GM12865 (cell line): ENCODE data around the gene GUCY1B1.

Source experiments
- DNase-seq: peaks from one replicate; pipeline ENCODE4 v3.0.0; 2010; ENCODE audit warnings: low read depth
- H3K4me3 ChIP-seq: 2 replicates; pipeline ENCODE4 v1.5.1; 2011; ENCODE audit warnings: mild to moderate bottlenecking, low read depth, low read length, control low read depth
- TF ChIP-seq, protein P1 (sequence below): IDR thresholded peaks from 2 replicates; pipeline ENCODE4 v1.5.1; 2011; ENCODE audit warnings: low read length, control low read depth, low read depth, inconsistent platforms; ENCODE audit not compliant: insufficient read depth; ENCODE audit errors: missing control alignments

The GUCY1B1 gene

DNA sequence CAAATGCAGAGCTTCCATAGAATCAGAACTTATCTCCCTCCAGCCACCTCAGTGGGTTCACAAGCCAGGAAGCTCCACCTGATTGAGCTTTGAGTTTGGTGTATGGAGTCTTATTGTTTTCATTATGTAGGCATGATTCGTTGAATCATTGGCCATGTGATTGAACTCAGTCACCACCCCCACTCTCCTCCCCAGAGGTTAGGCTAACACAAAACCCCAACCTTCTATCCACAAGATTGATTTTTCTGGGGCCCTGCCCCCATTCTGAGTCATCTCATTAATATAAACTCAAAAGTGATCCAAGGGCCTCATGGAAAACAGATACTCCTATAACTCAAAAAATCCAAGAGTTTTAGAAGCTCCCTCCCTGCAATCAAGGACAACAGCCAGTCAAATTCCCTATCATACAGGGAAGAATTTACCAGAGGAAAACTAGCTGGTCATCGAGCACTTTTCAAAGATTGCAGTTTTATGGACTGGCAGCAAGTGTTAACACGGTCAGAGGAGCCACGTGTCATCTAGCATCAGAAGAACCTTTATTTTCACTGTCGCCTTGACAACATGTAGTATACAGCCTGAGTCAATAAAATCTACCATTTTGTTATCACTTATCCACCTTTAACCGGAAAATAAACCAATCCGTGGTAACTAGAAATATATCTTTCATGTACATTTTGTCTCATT is 35.9 kb upstream of the GUCY1B1 start:
- TF ChIP-seq, protein P1, sequence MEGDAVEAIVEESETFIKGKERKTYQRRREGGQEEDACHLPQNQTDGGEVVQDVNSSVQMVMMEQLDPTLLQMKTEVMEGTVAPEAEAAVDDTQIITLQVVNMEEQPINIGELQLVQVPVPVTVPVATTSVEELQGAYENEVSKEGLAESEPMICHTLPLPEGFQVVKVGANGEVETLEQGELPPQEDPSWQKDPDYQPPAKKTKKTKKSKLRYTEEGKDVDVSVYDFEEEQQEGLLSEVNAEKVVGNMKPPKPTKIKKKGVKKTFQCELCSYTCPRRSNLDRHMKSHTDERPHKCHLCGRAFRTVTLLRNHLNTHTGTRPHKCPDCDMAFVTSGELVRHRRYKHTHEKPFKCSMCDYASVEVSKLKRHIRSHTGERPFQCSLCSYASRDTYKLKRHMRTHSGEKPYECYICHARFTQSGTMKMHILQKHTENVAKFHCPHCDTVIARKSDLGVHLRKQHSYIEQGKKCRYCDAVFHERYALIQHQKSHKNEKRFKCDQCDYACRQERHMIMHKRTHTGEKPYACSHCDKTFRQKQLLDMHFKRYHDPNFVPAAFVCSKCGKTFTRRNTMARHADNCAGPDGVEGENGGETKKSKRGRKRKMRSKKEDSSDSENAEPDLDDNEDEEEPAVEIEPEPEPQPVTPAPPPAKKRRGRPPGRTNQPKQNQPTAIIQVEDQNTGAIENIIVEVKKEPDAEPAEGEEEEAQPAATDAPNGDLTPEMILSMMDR = no peak
- no peak overlapping the region for H3K4me3 ChIP-seq
- no peak for DNase-seq

DNA sequence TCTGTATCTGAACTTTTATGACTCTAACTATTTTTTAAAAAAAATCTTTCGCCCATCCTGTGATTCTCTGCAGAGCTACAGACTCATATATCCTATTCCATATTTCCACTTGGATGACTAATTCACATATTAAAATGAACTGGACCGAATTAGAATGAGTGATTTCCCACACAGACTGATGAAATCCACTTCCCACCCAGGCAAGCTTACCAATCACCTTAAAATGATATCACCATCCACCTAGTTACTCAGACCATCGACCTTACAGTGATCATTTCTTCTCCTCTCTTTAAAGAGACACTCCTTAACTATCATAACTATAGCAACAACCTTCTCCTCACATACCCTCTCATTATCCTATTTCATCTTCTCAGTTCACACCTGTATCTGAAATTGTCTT is 34.1 kb upstream of the GUCY1B1 start:
- no peak overlapping the region for H3K4me3 ChIP-seq
- TF ChIP-seq, protein P1 = no peak

DNA sequence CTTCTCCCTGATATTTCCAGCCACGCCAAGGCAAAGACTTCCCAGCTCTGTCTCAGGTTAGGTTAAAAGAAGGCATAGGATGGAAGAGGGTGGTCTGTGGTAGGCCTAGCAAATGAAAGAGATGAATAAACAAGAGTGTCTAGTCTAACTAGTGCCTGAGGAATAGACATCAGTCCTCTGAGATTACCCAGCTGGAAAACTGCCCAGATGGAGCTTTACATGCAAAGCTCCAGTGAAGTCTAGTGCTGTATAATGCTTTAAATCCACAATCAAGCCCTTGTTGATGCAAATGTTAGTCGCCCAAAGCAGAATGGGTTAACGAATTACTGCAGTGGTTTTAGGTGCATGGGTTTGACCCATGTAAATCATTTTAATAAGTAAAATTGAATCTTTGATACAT is 24.8 kb upstream of the GUCY1B1 start:
- TF ChIP-seq, protein P1 = no peak
- H3K4me3 ChIP-seq = no peak overlapping the region
- DNase-seq = no peak

More for the DNA sequence above, 34.1 kb upstream of the GUCY1B1 start:
- no peak for DNase-seq

DNA sequence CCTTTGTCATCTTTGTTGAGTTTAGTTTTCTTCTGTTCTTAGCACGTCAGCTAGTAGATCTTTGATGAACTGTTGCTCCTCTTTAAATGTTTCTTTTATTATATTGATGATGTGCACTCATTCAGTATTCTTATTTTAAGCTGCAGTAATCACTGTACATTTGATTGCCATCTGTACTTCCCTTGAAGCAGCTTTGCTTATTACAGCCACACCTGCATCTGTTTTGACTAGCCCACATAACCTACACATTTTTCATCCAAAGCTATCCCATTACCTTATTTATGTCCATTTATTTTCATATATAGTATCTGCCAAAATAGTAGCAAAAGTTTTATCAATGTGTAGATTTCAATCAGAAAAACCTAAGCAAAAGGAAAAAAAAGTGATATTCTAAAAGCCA is 23.9 kb upstream of the GUCY1B1 start:
- TF ChIP-seq, protein P1 = no peak
- no peak overlapping the region for H3K4me3 ChIP-seq
- no peak for DNase-seq

DNA sequence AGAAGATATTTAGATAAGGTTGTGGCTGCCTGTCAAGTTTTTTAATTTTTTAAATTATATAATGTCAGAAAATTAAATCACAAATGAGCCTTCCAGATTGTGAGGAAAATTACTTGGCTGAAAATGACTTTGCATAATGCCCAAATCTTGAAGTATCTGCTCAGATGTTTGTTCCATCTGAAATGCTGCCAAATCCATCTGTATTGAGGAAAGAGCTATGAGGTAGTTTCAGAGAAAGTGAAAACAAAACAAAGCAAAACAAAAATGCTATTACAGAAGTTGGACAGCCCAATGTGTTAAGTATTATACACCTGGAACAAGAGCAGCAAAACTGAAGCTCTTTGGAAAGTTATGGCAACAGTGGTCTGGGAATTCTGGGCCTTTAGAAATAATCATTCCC is 23.3 kb upstream of the GUCY1B1 start:
- DNase-seq = no peak
- TF ChIP-seq, protein P1 = no peak
- H3K4me3 ChIP-seq = no peak overlapping the region

DNA sequence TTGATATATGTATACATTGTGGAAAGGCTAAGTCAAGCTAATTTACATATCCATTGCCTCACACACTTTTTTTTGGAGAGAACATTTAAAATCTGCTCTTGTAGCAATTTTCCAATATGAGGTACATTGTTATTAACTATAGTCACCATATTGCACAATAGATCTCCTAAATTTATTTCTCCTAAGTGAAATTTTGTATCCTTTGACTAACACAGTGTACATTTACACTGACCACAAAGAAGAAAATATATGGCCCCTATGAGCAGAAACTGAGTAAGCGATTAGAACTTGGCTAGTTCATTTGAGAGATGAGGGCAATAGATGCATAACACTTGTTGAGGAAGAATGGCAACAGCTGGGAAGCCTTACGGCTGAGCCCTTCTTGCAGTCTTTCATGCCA is 20.3 kb upstream of the GUCY1B1 start:
- no peak for DNase-seq
- H3K4me3 ChIP-seq = no peak overlapping the region
- TF ChIP-seq, protein P1 = no peak

GRCh38 chr4:155741546-155741945 is 17.3 kb upstream of the GUCY1B1 start:
- TF ChIP-seq, protein P1 = no peak
- no peak overlapping the region for H3K4me3 ChIP-seq
- no peak for DNase-seq
